ENCODE measurements around the gene FAM98A. TPM values are rescaled to one million over a fixed set of nuclear protein-coding genes. Genes with fewer than 3 reads are reported as not detected.

The FAM98A gene
- polyA plus RNA-seq, 3 donors = 1.9 to 9.6 (median 7.1) TPM

DNA sequence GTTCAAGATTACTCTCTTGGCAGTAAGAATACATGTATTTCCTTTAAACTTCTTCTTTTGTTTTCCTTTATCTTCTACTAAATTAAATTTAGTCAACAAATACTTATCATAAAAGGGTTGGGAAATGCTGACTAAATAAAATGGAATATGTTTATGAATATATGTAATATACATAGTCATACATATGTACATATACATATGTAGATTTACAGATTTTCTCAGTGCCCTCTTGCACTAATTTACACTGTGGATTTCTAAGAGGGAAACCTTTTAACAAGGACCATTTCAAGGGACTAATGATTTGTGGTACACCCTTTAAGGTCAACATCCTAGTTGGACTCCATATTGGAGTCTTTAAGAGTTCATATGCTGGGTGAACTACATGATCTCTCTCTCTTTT lies 37.2 kb downstream of the FAM98A start:
- H3K4me1 ChIP-seq (ENCODE audit: control insufficient read depth in 1 of 2, insufficient read depth in 2 of 2, low read length in 2 of 2) = no peaks in the 10 kb centered on the region
- Mint-ChIP-seq H3K27ac (no peak overlapping the region), H3K36me3 (peaks cover 0 to 3% of the 10 kb centered on the region in 2 donors), H3K9me3 (no peaks in the 10 kb centered on the region), H3K27me3 (ENCODE audit: low read depth in 3 of 3) (peaks cover 0 to 2% (median 0%) of the 10 kb centered on the region in 3 donors), H3K4me3 (no peak overlapping the region), H3K4me1 (peaks cover 2% of the 10 kb centered on the region)
- H3K27ac ChIP-seq (ENCODE audit: low read depth in 1 of 2, low read length in 2 of 2) = no peak overlapping the region
- H3K9me3 ChIP-seq (replicated peaks in 1 of 2; ENCODE audit: control insufficient read depth in 1 of 2, insufficient read depth in 1 of 2, low read length in 2 of 2) = no peaks in the 10 kb centered on the region
- no peak overlapping the region for H3K4me3 ChIP-seq (replicated peaks in 1 of 3; ENCODE audit: low read depth in 2 of 3, low read length in 3 of 3)
- no peak overlapping the region for H2AFZ ChIP-seq (ENCODE audit: insufficient read depth, low read depth, low read length, poor library complexity, severe bottlenecking)
- TF ChIP-seq, protein P1, sequence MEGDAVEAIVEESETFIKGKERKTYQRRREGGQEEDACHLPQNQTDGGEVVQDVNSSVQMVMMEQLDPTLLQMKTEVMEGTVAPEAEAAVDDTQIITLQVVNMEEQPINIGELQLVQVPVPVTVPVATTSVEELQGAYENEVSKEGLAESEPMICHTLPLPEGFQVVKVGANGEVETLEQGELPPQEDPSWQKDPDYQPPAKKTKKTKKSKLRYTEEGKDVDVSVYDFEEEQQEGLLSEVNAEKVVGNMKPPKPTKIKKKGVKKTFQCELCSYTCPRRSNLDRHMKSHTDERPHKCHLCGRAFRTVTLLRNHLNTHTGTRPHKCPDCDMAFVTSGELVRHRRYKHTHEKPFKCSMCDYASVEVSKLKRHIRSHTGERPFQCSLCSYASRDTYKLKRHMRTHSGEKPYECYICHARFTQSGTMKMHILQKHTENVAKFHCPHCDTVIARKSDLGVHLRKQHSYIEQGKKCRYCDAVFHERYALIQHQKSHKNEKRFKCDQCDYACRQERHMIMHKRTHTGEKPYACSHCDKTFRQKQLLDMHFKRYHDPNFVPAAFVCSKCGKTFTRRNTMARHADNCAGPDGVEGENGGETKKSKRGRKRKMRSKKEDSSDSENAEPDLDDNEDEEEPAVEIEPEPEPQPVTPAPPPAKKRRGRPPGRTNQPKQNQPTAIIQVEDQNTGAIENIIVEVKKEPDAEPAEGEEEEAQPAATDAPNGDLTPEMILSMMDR (IDR thresholded peaks at IDR 0.05) = no peak
- no peak for DNase-seq
- intact Hi-C loops (cut with micrococcal nuclease) = no loop called here
- no peaks in the 10 kb centered on the region for H3K36me3 ChIP-seq (replicated peaks in 1 of 2; ENCODE audit: control insufficient read depth in 1 of 2, insufficient read depth in 2 of 2, low read length in 2 of 2)
- no peaks in the 10 kb centered on the region for H3K27me3 ChIP-seq (ENCODE audit: control insufficient read depth in 2 of 2, insufficient read depth in 2 of 2, low read length in 2 of 2)
- no peak overlapping the region for H3K9ac ChIP-seq (ENCODE audit: insufficient read depth, low read length, poor library complexity, severe bottlenecking)
- no peaks in the 10 kb centered on the region for H3K79me2 ChIP-seq (ENCODE audit: insufficient read depth, low read length)
- no peak overlapping the region for H3K4me2 ChIP-seq (replicated peaks; ENCODE audit: extremely low read depth, low read length, poor library complexity, severe bottlenecking)
- H4K20me1 ChIP-seq (ENCODE audit: insufficient read depth, low read length) = no peaks in the 10 kb centered on the region

DNA sequence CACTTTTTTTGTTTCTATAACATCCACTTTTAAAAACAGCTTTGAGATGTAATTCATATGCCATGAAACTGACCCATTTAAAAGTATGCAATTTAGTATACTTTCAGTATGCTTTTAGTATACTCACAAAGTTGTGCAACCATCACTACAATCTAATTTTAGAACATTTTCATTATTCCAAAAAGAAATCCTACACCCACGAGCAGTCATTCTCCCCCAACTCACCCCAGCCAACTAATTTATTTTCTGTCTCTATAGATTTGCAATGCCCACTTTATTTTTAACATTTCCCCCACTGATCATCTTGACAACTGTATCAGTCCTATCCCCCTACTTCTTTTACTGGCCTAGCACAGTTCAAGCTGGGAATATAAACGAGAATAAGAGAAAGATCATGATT lies 39.1 kb downstream of the FAM98A start:
- TF ChIP-seq, protein P1 (IDR thresholded peaks at IDR 0.05) = no peak
- H3K4me3 ChIP-seq (replicated peaks in 1 of 3; ENCODE audit: low read depth in 2 of 3, low read length in 3 of 3) = no peak overlapping the region
- H3K9ac ChIP-seq (ENCODE audit: insufficient read depth, low read length, poor library complexity, severe bottlenecking) = no peak overlapping the region
- DNase-seq = no peak
- peaks cover 0 to 2% (median 0%) of the 10 kb centered on the region in 3 donors for H3K27me3 Mint-ChIP-seq (ENCODE audit: low read depth in 3 of 3)
- H3K36me3 Mint-ChIP-seq = peaks cover 0 to 3% of the 10 kb centered on the region in 2 donors
- no peak overlapping the region for H3K27ac ChIP-seq (ENCODE audit: low read depth in 1 of 2, low read length in 2 of 2)
- no peaks in the 10 kb centered on the region for H3K9me3 Mint-ChIP-seq
- no peaks in the 10 kb centered on the region for H3K27me3 ChIP-seq (ENCODE audit: control insufficient read depth in 2 of 2, insufficient read depth in 2 of 2, low read length in 2 of 2)
- H3K27ac Mint-ChIP-seq = no peak overlapping the region
- no peak overlapping the region for H3K4me2 ChIP-seq (replicated peaks; ENCODE audit: extremely low read depth, low read length, poor library complexity, severe bottlenecking)
- H3K4me1 ChIP-seq (ENCODE audit: control insufficient read depth in 1 of 2, insufficient read depth in 2 of 2, low read length in 2 of 2) = peaks cover 4 to 5% of the 10 kb centered on the region in 2 donors
- H4K20me1 ChIP-seq (ENCODE audit: insufficient read depth, low read length) = no peaks in the 10 kb centered on the region
- H3K79me2 ChIP-seq (ENCODE audit: insufficient read depth, low read length) = no peaks in the 10 kb centered on the region
- WGBS (ENCODE audit: insufficient coverage) = 50% methylated on average over 2 of the region's 2 CpGs
- intact Hi-C loops (cut with micrococcal nuclease) = no loop called here
- H3K36me3 ChIP-seq (replicated peaks in 1 of 2; ENCODE audit: control insufficient read depth in 1 of 2, insufficient read depth in 2 of 2, low read length in 2 of 2) = no peaks in the 10 kb centered on the region
- no peak overlapping the region for H3K4me3 Mint-ChIP-seq
- no peaks in the 10 kb centered on the region for H3K9me3 ChIP-seq (replicated peaks in 1 of 2; ENCODE audit: control insufficient read depth in 1 of 2, insufficient read depth in 1 of 2, low read length in 2 of 2)
- H2AFZ ChIP-seq (ENCODE audit: insufficient read depth, low read depth, low read length, poor library complexity, severe bottlenecking) = no peak overlapping the region
- peaks cover 8% of the 10 kb centered on the region for H3K4me1 Mint-ChIP-seq
